GM10847 (cell line): ENCODE data around the gene BCAR1.

ENCODE experiments used
- POLR2A ChIP-seq: IDR thresholded peaks from 2 replicates; pipeline ENCODE4 v1.6.1; 2011; ENCODE audit not compliant: insufficient read length; ENCODE audit errors: extremely low read depth

Gene BCAR1

DNA sequence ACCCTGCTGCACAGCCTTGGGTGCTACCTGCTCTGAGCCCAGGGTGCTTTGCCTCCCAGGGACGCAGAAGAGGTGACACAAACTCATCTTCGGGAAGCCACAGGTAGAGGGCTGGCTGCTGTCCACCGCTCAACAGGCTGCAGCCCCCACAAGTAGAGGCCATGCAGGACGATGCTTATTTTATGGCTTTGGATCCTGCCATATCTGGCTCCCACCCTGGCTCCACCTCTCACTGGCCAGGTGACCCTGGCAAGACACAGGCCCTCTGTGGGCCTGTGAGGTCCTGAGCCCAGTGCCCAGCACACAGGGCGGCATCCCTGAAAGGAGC lies 11.3 kb upstream of the BCAR1 start:
- no peak for TF ChIP-seq POLR2A

DNA sequence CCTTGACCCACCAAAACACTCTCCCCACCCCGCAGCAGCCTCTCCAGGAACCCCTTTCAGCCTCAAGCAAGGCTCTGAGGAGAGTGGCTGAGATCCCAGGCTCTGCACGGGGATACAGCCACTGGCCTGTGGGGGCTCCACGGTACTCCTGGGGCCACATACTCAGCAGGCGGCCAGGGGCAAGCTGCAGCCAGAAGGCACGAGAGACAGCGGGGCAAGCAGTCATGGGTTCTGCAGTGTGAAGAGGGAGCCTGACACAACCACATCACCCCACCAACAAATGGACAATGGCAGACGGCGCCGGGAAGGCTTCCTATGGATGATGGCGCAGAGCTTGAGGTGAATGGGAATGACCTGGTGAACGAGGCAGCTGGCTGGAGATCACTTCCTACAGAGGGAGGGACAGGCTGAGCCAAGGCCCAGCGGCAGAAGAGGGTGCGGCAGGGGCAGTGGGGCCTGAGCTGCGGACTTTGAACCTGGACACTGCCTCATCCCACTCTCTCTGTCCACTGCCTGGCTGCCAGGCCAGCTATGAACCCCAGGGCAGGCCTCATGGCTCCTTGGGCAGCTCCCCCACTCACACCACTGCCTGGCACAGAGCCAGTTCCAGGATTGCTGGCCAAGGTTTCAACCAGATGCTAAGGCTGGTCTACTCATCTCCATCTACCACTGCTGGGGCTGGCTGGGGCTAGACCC lies 10.8 kb upstream of the BCAR1 start:
- no peak for TF ChIP-seq POLR2A

DNA sequence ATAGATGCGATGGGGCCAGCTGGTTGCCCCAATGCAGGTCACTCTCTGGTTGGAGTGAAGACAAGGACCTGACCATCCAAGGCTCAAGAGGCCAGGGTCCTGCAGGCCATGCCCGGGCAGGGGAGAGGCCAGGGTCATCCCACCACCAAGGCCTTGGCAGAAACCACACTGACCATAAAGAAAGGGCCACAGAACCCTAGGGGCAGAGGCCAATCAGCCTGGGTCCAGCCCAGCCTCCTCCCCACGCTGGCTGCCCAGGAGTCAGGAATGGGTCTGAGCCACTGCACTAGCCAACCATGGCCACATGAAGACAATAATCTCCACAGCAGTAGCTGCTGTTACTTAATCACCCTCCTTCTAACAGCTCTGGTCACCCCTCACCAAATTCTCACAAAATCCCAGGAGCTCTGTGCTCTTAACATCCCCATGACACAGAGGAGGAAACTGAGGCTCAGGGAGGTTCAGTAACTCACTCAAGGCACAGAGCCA lies 10.2 kb upstream of the BCAR1 start:
- TF ChIP-seq POLR2A, result no peak

DNA sequence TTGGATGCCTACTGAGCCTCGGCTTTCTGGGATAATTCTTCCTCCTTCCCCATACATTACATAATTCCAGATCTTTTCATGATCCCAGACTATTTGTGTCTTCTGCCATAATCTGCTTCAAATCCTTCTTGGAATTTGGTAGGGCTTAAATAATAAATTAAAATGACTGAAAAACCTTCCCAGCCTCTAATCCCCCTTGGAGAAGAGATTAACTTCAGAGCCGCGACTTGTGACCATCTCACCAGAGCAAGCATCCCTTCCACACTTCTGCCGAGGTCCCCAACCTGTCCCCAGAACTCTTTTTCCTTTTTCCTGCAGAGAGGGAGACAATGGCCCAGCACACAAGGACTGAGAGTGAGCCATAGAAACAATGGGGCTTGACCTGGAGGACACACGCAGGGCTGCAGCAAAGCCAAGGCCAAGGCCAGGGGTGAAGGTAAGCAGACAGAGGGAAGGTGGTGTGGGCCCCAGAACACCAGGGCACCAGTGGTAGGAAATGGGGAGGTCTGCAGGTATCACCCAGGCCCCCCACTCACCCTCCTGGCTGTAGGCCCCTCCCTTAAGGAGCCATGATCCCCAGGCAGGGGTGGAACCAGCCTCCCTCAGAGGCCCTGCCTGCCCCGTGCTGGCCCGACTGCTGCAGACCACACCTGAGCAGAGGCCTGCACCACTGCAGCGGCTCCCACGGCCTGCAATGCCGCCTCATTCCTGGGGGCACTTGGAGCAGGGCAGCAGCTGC lies 9.6 kb upstream of the BCAR1 start:
- TF ChIP-seq POLR2A, result no peak

DNA sequence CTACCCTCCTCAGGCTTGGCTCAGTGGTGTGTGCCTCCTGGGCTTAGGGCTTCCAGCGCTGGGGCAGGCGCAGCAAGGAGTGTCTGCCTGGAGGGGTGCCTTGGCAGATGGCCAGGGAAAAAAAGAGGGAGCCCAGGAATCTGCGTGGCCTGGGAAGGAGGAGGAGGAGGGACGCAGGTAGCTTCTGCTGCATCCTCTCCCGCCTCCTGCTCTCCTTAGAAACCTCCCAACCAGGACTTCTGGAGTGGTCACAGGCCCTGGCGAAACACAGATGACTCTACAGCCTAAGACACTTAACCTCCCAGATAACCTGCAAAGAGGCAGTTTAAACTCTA lies 7.3 kb upstream of the BCAR1 start:
- no peak for TF ChIP-seq POLR2A

DNA sequence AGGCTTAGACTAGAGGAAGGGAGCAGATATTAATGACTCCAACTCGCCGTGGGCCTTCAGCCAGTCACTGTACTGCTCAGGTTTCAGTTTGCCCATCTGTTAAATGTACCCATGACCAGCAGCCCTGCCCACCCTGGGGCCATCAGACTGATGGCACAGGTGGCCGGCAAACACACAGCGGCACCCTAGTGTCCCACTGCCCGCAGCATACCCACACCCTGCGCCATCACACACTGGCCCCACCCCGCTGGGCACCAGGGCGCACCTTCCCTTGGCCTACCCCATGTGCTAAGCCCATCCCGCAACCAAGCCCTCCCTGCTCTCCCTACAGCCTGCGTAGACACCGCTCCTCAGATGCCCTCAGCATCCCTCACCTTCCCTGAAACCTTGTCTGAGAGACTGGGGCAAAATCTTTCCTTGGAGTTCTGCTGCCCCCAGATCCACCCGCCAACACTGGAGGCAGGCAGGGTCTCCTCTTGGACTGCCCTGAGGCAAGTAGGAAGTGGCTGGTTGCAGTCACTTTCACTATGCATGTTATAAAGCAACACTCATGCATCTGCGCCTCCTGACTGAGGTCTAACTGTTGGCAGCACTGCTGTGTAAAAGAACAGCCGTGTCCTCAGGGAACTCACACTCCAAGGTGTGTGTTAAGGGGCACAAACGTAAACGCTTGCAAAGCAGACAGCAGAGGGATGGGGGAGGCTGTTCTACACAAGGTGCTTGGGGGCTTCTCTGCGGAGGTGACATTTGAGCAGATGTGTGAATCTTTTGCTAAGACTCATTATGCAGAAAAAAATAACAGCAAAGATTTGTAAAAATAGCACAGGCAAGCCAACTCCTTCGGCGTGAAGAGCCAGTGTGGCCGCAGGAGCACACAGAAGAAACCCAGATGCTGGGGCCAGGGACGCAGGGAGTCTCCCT lies 6.7 kb upstream of the BCAR1 start:
- TF ChIP-seq POLR2A, result no peak

DNA sequence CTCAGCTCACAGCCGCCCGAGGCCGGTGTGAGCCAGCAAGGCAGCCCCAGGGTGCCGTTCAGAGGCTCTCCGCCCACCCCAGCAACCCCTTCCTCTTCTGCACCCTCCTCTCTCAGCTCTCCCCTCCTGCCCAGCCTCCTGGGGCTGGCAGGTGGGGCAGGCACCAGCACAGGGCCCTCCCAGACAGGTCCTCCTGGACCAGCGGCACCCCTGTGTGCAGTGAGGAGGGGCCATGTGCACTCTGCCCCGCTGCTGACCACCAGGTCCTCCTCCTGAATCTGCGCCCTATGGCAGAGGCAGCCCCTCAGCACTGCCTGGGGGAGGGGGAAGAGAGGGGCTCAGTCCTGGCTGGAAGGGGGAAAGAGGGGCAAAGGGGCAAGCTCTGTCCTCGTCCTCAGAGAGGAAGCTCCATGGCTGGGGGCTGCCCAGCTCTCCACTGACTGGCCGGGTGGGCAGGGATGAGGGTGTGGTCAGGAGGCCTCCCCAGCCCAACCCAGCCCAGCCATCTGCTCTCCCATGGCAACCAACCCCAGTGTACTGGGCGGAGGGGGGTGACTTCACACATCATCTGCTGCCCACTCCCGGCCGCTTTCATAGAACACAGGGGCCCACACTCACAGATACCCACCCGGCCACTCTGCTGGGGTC lies 5.4 kb upstream of the BCAR1 start:
- TF ChIP-seq POLR2A, result no peak

DNA sequence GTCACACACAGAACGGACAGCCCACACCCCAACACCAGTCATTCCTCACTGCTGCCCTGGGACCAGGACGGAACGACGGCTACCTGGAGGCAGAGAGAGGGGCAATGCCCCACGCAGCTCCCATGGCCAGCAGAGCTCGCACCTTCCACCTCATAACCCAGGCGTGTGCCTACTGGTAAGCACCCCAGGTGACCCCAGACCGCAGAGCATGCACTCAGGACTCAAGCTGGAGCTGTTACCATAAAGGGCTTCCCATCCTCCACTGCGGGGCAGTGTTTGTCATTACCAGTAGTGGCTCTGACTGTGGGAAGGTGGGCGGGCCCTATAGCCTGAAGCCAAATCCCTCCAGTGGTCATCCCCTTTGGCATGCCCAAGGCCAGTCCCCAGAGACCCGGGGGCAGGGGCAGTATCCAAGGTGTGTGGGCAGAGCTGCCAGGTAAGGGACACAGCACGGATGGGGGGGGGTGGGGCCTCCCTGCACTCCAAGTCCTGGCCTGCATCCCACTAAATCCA lies 4.7 kb upstream of the BCAR1 start:
- no peak for TF ChIP-seq POLR2A

DNA sequence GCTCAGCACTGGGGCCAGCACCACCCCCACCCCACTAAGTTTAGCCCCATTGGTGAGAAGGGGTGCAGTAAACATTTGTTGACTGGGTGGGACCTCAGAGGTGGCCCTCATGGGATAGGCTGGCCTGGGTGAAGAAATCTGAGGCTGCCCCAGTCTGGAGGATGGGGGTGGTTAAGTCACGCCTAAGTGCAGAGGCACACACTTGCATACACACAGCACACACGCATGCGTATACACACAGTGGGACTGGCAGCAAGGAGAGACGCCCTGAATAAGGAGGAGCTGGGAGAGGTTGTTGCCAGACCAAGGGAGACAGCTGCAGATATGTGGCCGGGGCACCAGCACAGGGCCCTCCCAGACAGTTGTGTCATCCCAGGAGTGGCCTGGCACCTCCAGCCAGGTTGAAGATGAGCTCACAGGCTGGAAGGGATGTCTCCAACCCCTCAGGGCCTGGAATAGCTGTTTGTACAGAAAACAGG lies 3.0 kb upstream of the BCAR1 start:
- no peak for TF ChIP-seq POLR2A

DNA sequence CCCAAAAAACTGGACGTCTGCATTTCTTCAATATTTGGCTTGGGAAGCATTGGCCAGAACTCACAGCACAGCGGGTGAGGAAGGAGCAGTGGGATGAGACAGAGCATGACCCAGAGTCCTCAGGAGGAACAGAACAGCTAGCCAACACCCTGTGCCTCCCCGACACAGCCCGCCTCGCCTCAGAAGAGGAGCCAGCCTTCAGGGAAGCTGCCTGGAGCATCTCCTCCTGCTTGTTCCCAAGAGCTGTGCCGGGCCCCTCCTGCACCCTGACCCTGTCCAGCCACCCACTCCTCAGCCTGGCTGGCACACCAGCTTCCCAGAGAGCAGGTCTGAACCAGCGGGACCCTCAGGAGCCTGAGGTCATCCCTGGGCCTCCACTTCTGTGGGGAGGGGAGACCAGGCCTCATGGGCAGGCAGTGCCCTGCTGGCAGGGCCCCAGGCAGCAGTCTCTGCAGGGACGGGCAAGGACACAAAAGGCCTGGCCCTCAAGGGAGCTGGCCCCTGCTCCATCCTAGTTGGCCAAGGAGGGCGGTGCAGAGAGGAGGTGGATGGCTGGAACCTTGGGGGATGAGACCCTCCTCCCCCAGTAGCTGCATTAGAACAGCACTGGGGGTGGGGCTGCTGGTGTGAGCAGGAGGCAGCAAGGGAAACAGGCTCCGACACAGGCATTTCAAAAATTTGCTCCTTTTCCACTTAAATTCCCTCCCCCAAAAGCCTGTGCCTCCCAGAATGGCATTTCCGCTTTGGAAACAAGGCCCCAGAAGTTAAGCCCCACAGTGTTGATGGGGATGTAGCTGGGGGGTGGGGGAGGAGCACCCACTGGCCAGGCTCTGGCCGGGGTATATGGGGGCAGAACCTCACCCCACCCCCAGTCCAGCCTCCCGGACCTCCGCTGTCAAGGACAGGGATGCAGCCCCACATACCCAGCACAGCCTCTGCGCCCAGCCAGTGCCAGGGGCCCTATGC lies 1.8 kb upstream of the BCAR1 start:
- no peak for TF ChIP-seq POLR2A

DNA sequence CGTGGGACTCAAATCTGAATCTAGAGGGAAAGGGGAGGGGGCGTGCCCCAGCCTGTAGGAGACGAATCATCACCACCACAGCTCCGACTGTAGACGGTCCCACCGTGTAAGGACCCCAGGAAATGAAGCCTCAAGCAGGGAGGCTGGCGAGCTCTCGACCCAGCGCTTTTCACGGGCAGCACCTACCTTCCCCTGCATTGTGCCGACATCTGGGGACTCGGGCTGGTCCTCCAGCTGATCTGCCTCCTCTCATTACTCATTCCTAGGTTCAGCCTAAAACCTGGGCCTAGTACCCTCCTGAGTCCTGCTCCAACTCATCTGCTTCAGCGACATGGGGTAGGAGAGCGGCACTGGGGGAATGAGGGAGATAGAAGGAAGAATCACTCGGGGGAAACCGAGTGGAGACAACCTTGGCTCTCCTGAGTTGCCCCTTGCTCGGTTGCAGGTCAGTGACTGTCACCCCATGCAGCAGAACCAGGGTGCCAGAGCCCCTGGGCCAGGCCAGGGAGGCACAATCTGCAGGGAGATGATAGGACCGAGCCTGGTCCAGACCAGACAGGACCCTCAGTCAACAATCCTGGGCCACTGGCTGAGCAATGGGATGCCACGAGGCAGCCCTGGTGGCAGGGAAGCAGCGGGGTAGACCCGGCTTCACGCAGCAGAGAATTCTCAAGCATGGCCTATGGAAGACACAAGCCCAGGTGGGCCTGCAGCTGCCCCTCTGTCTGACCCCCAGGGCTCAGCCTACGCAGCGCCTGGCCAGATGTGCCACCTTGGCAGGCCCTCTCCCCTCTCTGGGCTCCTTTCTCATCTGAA lies 833 bp upstream of the BCAR1 start:
- no peak for TF ChIP-seq POLR2A

DNA sequence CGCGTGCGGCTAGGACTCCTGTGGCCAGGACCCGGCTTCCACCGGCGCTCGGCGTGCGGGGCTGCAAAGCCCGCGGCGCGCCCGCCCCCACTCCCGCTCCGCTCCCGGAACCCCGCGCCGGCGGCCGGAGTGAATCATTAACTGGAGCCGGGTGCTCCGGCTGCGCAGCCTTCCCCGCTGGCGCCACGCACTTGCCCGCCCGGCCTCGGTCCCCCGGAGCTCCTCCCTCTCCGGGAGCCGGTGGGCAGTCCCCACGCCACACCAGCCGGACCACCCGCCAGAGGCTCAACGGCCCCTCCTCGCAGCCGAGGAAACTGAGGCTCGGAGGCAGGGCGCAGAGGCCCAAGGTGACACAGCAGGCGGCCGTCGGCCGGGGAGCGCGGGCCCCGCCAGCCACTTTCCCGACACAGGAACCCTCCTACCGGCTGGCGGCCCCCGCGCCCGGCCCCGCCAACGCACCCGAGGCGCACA lies 580 bp downstream of the BCAR1 start:
- no peak for TF ChIP-seq POLR2A

DNA sequence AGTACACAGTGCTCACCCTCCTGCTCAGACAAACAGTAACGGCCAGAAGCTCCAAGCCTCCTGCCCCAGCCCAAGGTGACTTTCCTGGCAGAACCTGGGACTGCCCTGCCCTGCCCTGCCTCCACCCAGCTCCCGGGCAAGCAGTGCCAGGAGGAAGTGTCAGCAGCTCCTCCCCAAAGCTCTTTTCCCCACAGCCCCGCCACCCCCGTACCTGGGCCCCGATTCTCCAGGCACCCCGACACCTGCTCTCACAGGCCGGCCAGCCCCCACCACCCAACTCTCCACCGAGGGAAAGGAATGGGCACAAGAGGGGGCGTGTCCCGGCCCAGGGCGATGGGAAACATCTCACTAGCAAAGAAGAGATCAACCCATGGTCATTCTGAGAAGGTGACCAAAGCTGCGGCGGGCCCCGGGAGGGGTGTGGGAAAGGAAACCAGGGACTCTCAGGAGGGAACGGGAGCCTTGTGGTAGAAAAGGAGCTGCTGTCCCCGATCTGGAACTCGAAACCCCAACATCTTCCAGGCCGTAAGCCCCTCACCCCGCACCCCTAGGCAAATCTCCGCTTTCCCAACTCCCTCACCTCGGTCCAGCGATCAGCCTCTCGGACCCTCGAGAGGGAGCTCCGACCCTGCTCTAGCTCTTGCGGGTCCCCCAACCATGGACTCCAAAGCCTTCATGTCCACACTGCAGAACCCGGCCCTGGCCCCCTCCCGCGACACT lies 1.2 kb downstream of the BCAR1 start:
- TF ChIP-seq POLR2A, result no peak

DNA sequence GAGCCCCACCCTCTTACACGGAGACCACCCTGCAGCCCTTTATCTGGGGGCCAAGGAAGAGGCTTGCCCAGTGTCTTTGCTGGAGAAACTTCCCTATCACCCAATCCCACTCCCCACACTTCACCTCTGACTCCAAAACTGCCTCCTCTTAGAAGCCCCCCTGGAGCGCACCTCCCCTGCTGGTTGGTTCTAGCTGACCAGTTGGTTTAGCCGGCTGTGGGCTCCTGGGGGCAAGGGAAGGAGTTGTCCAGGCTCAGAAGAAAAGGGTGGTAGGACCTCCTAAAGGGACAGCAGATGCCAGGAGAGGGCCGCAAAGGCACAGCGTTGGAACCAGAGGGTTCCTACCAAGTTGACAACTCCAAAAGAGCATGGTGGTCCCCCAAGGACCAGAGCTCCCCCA lies 2.0 kb downstream of the BCAR1 start:
- TF ChIP-seq POLR2A, result no peak
